ENCODE results near the gene FAM83F. TPM values are rescaled to one million over a fixed set of nuclear protein-coding genes. Genes with fewer than 3 reads are reported as not detected.
A peak's percentile ranks its signal among the peaks of the same experiment; 100 is the strongest.

Gene FAM83F
- total RNA-seq (0.18 and 0.46 TPM in 2 replicates), polyA plus RNA-seq (0.06 TPM in 1 of 2 replicates, not detected in the other)

DNA sequence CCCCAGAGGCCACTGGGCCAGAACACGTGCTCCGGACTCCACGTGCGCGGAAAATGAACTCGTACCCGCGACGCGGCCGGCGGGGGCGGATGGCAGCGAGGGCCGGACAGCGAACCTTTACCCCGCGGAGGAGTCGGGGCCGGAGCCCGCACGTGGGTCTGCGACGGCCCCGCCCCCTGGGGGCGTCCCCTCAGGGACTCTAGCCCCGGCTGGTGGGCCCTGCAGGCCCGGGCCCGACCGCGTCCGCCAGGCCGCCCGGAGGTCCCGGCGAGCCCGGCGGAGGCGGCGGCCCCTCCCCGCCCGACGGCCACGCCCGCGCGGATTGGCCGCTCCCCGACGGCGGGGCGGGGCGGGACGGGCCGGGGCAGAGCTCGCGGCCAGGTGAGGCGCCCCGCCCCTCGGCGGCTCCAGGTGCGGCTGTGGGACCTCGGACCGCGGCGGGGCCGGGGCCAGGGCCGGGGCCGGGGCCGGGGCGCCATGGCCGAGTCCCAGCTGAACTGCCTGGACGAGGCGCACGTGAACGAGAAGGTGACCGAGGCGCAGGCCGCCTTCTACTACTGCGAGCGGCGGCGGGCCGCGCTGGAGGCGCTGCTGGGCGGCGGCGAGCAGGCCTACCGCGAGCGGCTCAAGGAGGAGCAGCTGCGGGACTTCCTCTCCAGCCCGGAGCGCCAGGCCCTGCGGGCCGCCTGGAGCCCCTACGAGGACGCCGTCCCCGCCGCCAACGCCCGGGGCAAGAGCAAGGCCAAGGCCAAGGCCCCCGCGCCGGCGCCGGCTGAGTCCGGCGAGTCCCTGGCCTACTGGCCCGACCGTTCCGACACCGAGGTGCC, at the start of gene FAM83F:
TSS of gene FAM83F (plus strand) at position 389 of the 827 bp plus-strand sequence. CDS start at position 478, 89 bp downstream.
- Histone ChIP-seq H3K27me3 (peaks cover 56% of the 10 kb centered on the region), H3K4me3 (no peak within 1 kb of the TSS), H3K36me3 (no peaks in the 10 kb centered on the region), H3K27ac (no peak within 1 kb of the TSS), H3K4me1 (ENCODE audit: low read depth) (peaks cover 27% of the 10 kb centered on the region), H3K9me3 (ENCODE audit: low read depth) (no peaks in the 10 kb centered on the region)
- DNase-seq (ENCODE audit: low read depth in 1 of 2, low spot score in 1 of 2), result peak in 1 of 2 donors; percentile 34
- TF ChIP-seq, protein P1, sequence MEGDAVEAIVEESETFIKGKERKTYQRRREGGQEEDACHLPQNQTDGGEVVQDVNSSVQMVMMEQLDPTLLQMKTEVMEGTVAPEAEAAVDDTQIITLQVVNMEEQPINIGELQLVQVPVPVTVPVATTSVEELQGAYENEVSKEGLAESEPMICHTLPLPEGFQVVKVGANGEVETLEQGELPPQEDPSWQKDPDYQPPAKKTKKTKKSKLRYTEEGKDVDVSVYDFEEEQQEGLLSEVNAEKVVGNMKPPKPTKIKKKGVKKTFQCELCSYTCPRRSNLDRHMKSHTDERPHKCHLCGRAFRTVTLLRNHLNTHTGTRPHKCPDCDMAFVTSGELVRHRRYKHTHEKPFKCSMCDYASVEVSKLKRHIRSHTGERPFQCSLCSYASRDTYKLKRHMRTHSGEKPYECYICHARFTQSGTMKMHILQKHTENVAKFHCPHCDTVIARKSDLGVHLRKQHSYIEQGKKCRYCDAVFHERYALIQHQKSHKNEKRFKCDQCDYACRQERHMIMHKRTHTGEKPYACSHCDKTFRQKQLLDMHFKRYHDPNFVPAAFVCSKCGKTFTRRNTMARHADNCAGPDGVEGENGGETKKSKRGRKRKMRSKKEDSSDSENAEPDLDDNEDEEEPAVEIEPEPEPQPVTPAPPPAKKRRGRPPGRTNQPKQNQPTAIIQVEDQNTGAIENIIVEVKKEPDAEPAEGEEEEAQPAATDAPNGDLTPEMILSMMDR (IDR thresholded peaks at IDR 0.05; ENCODE audit: low read depth, low read length), result no peak

DNA sequence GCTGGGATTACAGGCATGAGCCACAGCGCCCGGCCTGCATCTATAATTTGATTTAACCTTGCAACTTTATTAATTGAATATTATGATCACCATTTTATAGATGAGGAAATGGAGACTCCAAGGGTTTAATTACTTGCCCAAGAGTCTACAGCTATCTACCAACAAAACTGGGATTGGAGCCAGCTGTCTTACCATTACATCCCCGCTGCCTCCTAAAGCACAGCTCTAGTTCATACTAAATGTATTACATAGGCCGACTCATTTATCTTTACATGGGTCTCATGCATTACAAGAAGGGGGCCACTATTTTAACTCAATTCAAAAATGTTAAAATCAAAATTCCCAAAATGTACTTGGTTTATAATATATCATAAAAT, 48.6 kb upstream of the FAM83F start:
- no peak for DNase-seq (ENCODE audit: low read depth in 1 of 2, low spot score in 1 of 2)
- Histone ChIP-seq H3K4me1 (ENCODE audit: low read depth) (peaks cover 28% of the 10 kb centered on the region), H3K27me3 (no peaks in the 10 kb centered on the region), H3K36me3 (no peaks in the 10 kb centered on the region), H3K27ac (no peak overlapping the region), H3K9me3 (ENCODE audit: low read depth) (no peaks in the 10 kb centered on the region), H3K4me3 (no peak overlapping the region)
- TF ChIP-seq, protein P1 (IDR thresholded peaks at IDR 0.05; ENCODE audit: low read depth, low read length), result no peak

DNA sequence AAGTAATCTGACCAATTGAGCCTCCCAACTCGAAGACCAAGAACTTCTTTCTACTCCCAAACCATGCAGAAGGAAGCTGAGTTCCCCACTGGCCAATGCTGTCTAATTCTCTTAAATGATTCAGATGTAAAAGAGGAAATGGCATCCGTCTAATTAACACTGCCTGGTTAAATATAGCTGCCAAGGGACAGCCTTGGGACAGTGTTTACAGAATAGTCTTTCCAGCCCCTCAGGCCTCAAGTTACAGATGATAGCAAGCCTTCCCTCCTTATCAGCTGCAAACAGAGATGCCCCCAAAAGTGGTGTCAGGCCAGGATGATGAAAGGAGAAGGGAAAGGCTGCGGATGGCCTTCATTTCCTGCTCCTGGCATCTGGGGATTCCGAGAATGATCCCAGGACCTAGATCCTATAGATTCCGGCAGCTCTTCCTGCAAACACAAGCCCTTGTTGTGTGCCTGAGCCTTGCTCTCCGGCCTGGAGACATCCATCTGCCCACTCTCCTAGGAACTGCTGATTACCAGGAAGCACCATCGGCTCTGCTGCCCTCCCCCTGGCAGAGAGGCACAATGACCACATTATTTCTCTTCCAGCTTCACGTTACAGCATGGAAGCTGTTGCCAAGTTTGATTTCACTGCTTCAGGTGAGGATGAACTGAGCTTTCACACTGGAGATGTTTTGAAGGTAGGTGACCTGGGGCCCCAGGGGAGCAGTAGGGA, 48.1 kb upstream of the FAM83F start:
- no peak overlapping the region for H3K4me3 ChIP-seq
- no peaks in the 10 kb centered on the region for H3K27me3 ChIP-seq
- H3K9me3 ChIP-seq (ENCODE audit: low read depth), result no peaks in the 10 kb centered on the region
- no peak for DNase-seq (ENCODE audit: low read depth in 1 of 2, low spot score in 1 of 2)
- H3K4me1 ChIP-seq (ENCODE audit: low read depth), result peaks cover 28% of the 10 kb centered on the region
- no peak overlapping the region for H3K27ac ChIP-seq
- no peaks in the 10 kb centered on the region for H3K36me3 ChIP-seq
- TF ChIP-seq, protein P1 (IDR thresholded peaks at IDR 0.05; ENCODE audit: low read depth, low read length), result no peak

DNA sequence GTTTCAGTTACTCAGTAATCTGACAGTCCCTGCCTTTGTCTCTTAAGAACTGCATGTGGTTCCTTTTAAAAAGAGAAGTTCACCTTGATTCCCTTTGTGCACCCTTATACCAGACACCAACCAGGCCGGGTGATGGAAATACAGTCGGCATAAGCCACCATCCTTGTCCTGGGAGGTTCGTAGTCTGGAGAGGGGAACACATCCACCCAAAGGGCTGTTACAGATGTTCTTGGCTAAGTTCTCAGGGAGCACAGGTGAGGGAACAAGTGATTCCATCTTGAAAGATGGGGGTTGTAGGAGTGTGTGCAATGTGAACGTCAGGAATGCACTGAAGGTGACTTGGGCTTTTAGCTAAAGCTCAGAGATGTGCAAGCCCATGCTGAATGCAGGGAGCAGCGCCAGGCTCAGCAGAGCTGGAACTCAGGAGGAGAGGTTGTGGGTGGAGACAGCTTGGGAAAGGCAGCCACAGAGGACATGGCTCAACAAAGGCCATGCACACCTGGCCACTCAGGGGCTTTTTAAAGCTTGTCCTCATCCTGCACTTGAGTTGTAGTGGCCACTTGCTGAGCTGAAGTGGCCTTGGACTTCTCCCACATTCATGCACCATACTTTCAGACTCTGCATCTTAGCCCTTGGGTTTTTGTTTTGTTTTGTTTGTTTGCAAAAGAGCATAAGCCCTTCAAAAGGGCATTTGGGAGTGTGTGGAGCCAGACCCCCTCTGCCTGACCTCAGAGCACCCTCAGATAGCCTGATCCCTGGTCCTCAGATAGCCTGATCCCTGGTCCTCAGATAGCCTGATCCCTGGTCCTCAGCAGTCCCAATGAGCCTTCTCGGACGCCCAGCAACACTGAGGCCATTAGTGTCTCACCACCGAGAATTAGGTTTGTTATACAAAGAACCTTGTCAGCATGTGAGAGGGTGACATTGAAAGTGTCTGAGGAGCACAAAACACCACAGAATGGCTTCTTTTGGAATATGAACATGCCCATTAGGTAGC, 47.2 kb upstream of the FAM83F start:
- H3K27ac ChIP-seq, result no peak overlapping the region
- peak in 1 of 2 donors; percentile 25 for DNase-seq (ENCODE audit: low read depth in 1 of 2, low spot score in 1 of 2)
- H3K9me3 ChIP-seq (ENCODE audit: low read depth), result no peaks in the 10 kb centered on the region
- no peak overlapping the region for H3K4me3 ChIP-seq
- TF ChIP-seq, protein P1 (IDR thresholded peaks at IDR 0.05; ENCODE audit: low read depth, low read length), result no peak
- H3K27me3 ChIP-seq, result no peaks in the 10 kb centered on the region
- no peaks in the 10 kb centered on the region for H3K36me3 ChIP-seq
- H3K4me1 ChIP-seq (ENCODE audit: low read depth), result peaks cover 29% of the 10 kb centered on the region
